Sigmoid colon (tissue), 7 donors: ENCODE data around the gene C5AR2. TPM values are rescaled to one million over a fixed set of nuclear protein-coding genes. Genes with fewer than 3 reads are reported as not detected.
A peak's percentile ranks its signal among the peaks of the same experiment; 100 is the strongest.

Source experiments
- DNase-seq: peaks from one replicate; pipeline ENCODE4 v3.0.0-alpha.2; 2019
- H3K27ac ChIP-seq, 4 donors: fragments of 200-600 bp; sonication (generic); one replicate each; pipeline ENCODE4 v1.5.1; 2016 to 2019; ENCODE audit warnings: mild to moderate bottlenecking in 1 of 4
- H3K27me3 ChIP-seq, 3 donors: fragments of 200-600 bp; sonication (generic); one replicate each; pipeline ENCODE4 v1.5.1; 2019; ENCODE audit warnings: mild to moderate bottlenecking in 1 of 3
- H3K36me3 ChIP-seq, 4 donors: fragments of 200-600 bp; sonication (generic); one replicate each; pipeline ENCODE4 v1.5.1; 2016 to 2019
- H3K4me1 ChIP-seq, 4 donors: fragments of 200-600 bp; sonication (generic); one replicate each; pipeline ENCODE4 v1.5.1; 2017 to 2019
- H3K4me3 ChIP-seq, 4 donors: fragments of 200-600 bp; sonication (generic); one replicate each; pipeline ENCODE4 v1.5.1; 2017 to 2019; ENCODE audit warnings: mild to moderate bottlenecking in 2 of 4, moderate library complexity in 1 of 4
- H3K9me3 ChIP-seq, 4 donors: fragments of 200-600 bp in 3 of 4; sonication (generic) in 3 of 4; one replicate each; pipeline versions ENCODE4 v1.5.1 to v1.6.1; 2013 to 2019
- EP300 ChIP-seq, 4 donors: sonication (generic); formaldehyde crosslinking; IDR thresholded peaks; one replicate each; pipeline ENCODE4 v1.6.1; 2017; ENCODE audit warnings: antibody characterized with exemption in 4 of 4
- POLR2A ChIP-seq, 2 donors: fragments of 450-650 bp; IDR thresholded peaks; one replicate each; pipeline ENCODE4 v1.6.1; 2016; ENCODE audit warnings: antibody characterized with exemption in 2 of 2, mild to moderate bottlenecking in 2 of 2, moderate library complexity in 2 of 2
- POLR2AphosphoS5 ChIP-seq, 4 donors: sonication (generic); formaldehyde crosslinking; IDR thresholded peaks; one replicate each; pipeline ENCODE4 v1.6.1; 2017; ENCODE audit warnings: antibody characterized with exemption in 4 of 4
- WGBS, 2 donors: extraction: QIAGEN DNeasy Blood & Tissue Kit; methylation state at CpG; one replicate each; pipeline ENCODE4 v1.1.7; 2013; 5-methylcytosine and 5-hydroxymethylcytosine counted together
- intact Hi-C: fragments of 100-400 bp; cut with DNase I; formaldehyde crosslinking; loops from one replicate; pipeline ENCODE4 v1.15.1; 2023
- polyA plus RNA-seq, 3 donors: library from polyadenylated mRNA; stranded (reverse); fragments of 200-250 nt; gene quantifications; one replicate each; pipeline ENCODE4 v1.2.3, GENCODE V29; 2013
- total RNA-seq, 4 donors: library from RNA; depleted of rRNA; stranded (reverse); fragments of >200 nt; gene quantifications; one replicate each; pipeline ENCODE4 v1.1.0, GENCODE V29; 2016
- TF ChIP-seq, protein P1 (sequence below), 4 experiments: fragments of 450-650 bp in 3 of 4; fragments of 200-600 bp in 1 of 4; IDR thresholded peaks; one replicate each; pipeline ENCODE4 v1.5.1; 2016 to 2019; ENCODE audit warnings: antibody characterized with exemption in 4 of 4, mild to moderate bottlenecking in 3 of 4, moderate library complexity in 2 of 4
- donor health status: healthy with polysubstance abuse.
- donor health status: Bipolar disorder and iron deficiency.
- donor health status: healthy.

The C5AR2 gene
- total and polyA plus RNA-seq, 7 donors: 0.60 to 2.7 (median 1.4) TPM

DNA sequence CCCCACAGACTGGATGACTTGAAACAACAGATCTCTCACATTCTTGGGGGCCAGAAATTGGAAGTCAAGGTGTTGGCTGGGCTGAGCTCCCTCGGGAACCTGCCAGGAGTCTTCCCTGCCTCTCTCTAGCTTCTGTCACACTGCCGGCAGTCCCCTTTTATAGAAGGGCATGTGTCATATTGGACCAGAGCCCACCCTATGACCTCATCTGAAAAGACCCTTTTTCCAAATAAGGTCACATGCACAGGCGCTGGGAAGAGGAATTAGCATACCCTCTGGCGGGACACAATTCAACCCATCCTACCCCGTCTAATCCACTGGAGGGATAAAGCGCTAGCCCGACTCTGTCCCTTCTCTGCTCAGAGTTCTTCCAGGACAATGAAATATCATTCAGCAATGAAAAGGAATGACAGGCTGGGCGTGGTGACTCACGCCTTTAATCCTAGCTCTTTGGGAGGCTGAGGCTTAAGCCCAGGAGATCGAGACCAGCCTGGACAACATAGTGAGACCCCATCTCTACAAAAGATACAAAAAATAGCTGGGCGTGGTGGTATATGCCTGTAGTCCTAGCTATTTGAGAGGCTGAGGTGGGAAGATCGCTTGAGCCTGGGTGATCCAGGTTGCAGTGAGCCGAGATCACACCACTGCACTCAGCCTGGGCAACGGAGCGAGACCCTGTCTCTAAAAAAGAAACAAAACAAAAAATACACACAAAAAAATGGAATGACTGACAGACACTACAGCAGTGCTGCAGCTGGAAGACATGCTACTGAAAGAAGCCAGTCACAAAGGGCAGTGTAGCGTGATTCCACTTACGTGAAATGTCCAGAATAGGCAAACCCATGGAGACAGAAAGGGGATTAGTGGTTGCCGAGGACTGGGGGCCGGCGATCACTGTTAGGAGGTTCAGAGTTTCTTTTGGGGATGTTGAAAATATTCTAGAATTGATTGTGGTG, 58.8 kb downstream of the C5AR2 start:
- Histone ChIP-seq H3K27ac (no peak overlapping the region), H3K27me3 (peaks cover 0 to 4% (median 0%) of the 10 kb centered on the region in 3 donors), H3K4me1 (peaks cover 0 to 9% (median 0%) of the 10 kb centered on the region in 4 donors), H3K4me3 (no peak overlapping the region), H3K36me3 (no peaks in the 10 kb centered on the region), H3K9me3 (no peaks in the 10 kb centered on the region)
- TF ChIP-seq EP300 (IDR thresholded peaks at IDR 0.05) (no peak), POLR2A (IDR thresholded peaks at IDR 0.05) (no peak), POLR2AphosphoS5 (IDR thresholded peaks at IDR 0.05) (no peak)
- TF ChIP-seq, protein P1, sequence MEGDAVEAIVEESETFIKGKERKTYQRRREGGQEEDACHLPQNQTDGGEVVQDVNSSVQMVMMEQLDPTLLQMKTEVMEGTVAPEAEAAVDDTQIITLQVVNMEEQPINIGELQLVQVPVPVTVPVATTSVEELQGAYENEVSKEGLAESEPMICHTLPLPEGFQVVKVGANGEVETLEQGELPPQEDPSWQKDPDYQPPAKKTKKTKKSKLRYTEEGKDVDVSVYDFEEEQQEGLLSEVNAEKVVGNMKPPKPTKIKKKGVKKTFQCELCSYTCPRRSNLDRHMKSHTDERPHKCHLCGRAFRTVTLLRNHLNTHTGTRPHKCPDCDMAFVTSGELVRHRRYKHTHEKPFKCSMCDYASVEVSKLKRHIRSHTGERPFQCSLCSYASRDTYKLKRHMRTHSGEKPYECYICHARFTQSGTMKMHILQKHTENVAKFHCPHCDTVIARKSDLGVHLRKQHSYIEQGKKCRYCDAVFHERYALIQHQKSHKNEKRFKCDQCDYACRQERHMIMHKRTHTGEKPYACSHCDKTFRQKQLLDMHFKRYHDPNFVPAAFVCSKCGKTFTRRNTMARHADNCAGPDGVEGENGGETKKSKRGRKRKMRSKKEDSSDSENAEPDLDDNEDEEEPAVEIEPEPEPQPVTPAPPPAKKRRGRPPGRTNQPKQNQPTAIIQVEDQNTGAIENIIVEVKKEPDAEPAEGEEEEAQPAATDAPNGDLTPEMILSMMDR (IDR thresholded peaks at IDR 0.05): no peak
- intact Hi-C loops: loop anchor here (5.0 kb wide), 1 partner anchor 94 kb away; no protein-coding TSS in a partner anchor
- WGBS, 2 donors: 78 to 83% methylated on average over 20 of the region's 20 CpGs
- no peak for DNase-seq

DNA sequence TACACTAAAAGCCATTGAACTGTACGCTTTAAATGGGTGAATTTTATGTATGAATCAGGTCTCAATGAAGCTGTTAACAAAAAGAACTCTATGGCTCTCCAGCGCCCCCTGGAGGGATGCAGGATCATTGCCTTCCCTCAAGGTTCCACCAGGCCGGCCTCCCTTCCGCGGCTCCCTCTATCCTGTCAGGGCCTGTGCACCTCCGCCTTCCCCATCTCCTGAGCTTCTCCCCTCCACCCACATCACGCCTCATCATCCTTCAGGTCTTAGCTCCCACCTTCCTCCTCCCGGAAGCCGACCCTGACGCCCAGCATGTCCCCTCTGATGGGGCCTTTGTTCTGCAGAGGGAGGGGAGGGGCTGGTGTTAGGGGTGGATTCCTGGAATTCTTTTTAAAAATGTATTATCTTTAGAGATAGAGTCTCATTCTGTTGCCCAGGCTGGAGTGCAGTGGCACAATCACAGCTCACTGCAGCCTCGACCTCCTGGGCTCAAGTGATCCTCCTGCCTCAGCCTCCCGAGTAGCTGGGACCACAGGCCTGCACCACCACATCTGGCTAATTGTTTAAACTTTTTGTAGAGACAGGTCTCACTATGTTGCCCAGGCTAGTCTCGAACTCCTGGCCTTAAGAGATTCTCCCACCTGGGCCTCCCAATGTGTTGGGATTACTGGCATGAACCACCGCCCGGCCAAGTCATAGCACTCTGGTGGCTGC, 59.7 kb downstream of the C5AR2 start:
- H3K27ac ChIP-seq: no peak overlapping the region
- H3K4me1 ChIP-seq: peaks cover 0 to 9% (median 0%) of the 10 kb centered on the region in 4 donors
- no peak overlapping the region for H3K4me3 ChIP-seq
- no peaks in the 10 kb centered on the region for H3K9me3 ChIP-seq
- H3K36me3 ChIP-seq: no peaks in the 10 kb centered on the region
- intact Hi-C loops: loop anchor here (5.0 kb wide), 1 partner anchor 94 kb away; no protein-coding TSS in a partner anchor
- H3K27me3 ChIP-seq: peaks cover 0 to 4% (median 0%) of the 10 kb centered on the region in 3 donors
- no peak for TF ChIP-seq POLR2A (IDR thresholded peaks at IDR 0.05)
- no peak for TF ChIP-seq EP300 (IDR thresholded peaks at IDR 0.05)
- TF ChIP-seq, protein P1 (IDR thresholded peaks at IDR 0.05): peak; percentile 48 to 87 (median 68)
- DNase-seq: peak; percentile 81
- 33 to 36% methylated on average over 15 of the region's 15 CpGs for WGBS, 2 donors

Other genes starting within 250 kb of the C5AR2 start
- 10 to 100 TPM; 19.3 to 25.3 (median 21.8) TPM for gene ZC3H4, start 218.4 kb upstream of the C5AR2 start, total RNA-seq
- 10 to 100 TPM in 1 of 3 donors, 1 to 10 TPM in 2; 5.4 to 21.9 (median 6.7) TPM for gene ZC3H4, start 218.4 kb upstream of the C5AR2 start, polyA plus RNA-seq
- gene SAE1, start 201.3 kb upstream of the C5AR2 start, total RNA-seq: 100 to 1,000 TPM; 109 to 191 (median 161) TPM
- gene SAE1, start 201.3 kb upstream of the C5AR2 start, polyA plus RNA-seq: 10 to 100 TPM; 50.5 to 82.6 (median 57.3) TPM
- gene BBC3, start 101.0 kb upstream of the C5AR2 start, total RNA-seq: 1 to 10 TPM; 2.5 to 5.4 (median 4.2) TPM
- gene BBC3, start 101.0 kb upstream of the C5AR2 start, polyA plus RNA-seq: 10 to 100 TPM; 16.2 to 39.5 (median 19.7) TPM
- gene CCDC9, start 75.7 kb upstream of the C5AR2 start, total RNA-seq: 10 to 100 TPM; 13.2 to 33.1 (median 20.9) TPM
- gene CCDC9, start 75.7 kb upstream of the C5AR2 start, polyA plus RNA-seq: 10 to 100 TPM; 16.2 to 42.8 (median 18.7) TPM
- gene INAFM1, start 57.3 kb upstream of the C5AR2 start, total RNA-seq: 10 to 100 TPM in 3 of 4 donors, 1 to 10 TPM in 1; 8.6 to 16.3 (median 14.8) TPM
- 10 to 100 TPM in 1 of 3 donors, 1 to 10 TPM in 2; 3.0 to 10.7 (median 7.8) TPM for gene INAFM1, start 57.3 kb upstream of the C5AR2 start, polyA plus RNA-seq
- 10 to 100 TPM in 2 of 4 donors, 1 to 10 TPM in 2; 6.9 to 19.4 (median 8.9) TPM for gene C5AR1, start 22.3 kb upstream of the C5AR2 start, total RNA-seq
- 10 to 100 TPM in 1 of 3 donors, 1 to 10 TPM in 2; 5.4 to 10.6 (median 6.7) TPM for gene C5AR1, start 22.3 kb upstream of the C5AR2 start, polyA plus RNA-seq
- gene DHX34, start 17.1 kb downstream of the C5AR2 start, total RNA-seq: 10 to 100 TPM in 2 of 4 donors, 1 to 10 TPM in 2; 8.6 to 11.9 (median 9.6) TPM
- gene DHX34, start 17.1 kb downstream of the C5AR2 start, polyA plus RNA-seq: 10 to 100 TPM in 1 of 3 donors, 1 to 10 TPM in 2; 3.0 to 12.7 (median 3.7) TPM
- 10 to 100 TPM; 11.8 to 19.4 (median 13.4) TPM for gene MEIS3, start 87.4 kb downstream of the C5AR2 start, total RNA-seq
- 1 to 10 TPM in 2 of 3 donors, under 1 TPM in 1; 0.92 to 7.6 (median 7.2) TPM for gene MEIS3, start 87.4 kb downstream of the C5AR2 start, polyA plus RNA-seq
- gene SLC8A2, start 139.7 kb downstream of the C5AR2 start, total RNA-seq: 10 to 100 TPM in 2 of 4 donors, 1 to 10 TPM in 2; 5.9 to 39.9 (median 19.0) TPM
- 1 to 10 TPM in 1 of 3 donors, not detected in 2; 1.1 TPM for gene SLC8A2, start 139.7 kb downstream of the C5AR2 start, polyA plus RNA-seq
- 10 to 100 TPM in 1 of 4 donors, 1 to 10 TPM in 3; 4.4 to 10.0 (median 4.7) TPM for gene KPTN, start 152.0 kb downstream of the C5AR2 start, total RNA-seq
- gene KPTN, start 152.0 kb downstream of the C5AR2 start, polyA plus RNA-seq: 10 to 100 TPM in 1 of 3 donors, 1 to 10 TPM in 2; 4.8 to 12.2 (median 8.1) TPM
- gene NAPA, start 182.9 kb downstream of the C5AR2 start, total RNA-seq: 100 to 1,000 TPM in 1 of 4 donors, 10 to 100 TPM in 3; 84.9 to 167 (median 91.8) TPM
- 100 to 1,000 TPM in 2 of 3 donors, 10 to 100 TPM in 1; 94.2 to 139 (median 109) TPM for gene NAPA, start 182.9 kb downstream of the C5AR2 start, polyA plus RNA-seq
- 1 to 10 TPM in 3 of 4 donors, not detected in 1; 1.1 to 1.7 (median 1.5) TPM for gene ZNF541, start 241.0 kb downstream of the C5AR2 start, total RNA-seq
- gene ZNF541, start 241.0 kb downstream of the C5AR2 start, polyA plus RNA-seq: under 1 TPM in 1 of 3 donors, not detected in 2; 0.22 TPM